ENCODE data around the gene MLX.

- TF ChIP-seq CTCF (IDR thresholded peaks at IDR 0.05 in 8 of 11, conservative IDR thresholded peaks at IDR 0.05 in 3 of 11) (no peak), POLR2A (IDR thresholded peaks at IDR 0.05) (no peak)
Measured at GRCh38 chr17:42529061-42529460, 37.8 kb upstream of the MLX start.
